GM23338 (cell line): ENCODE data around the gene R3HCC1L. TPM values are rescaled to one million over a fixed set of nuclear protein-coding genes. Genes with fewer than 3 reads are reported as not detected.

Experiments
- ATAC-seq: fragments of 200-7000 bp; cut with Tn5 transposase; 3 replicates; pipeline ENCODE4 v1.9.1; 2020
- DNase-seq: peaks from one replicate; pipeline ENCODE4 v3.0.0-alpha.2; 2015; ENCODE audit warnings: low spot score
- H2AFZ ChIP-seq: fragments of 200-600 bp; sonication (generic); 2 replicates; pipeline ENCODE4 v1.8.0; 2016; ENCODE audit warnings: antibody characterized with exemption, mild to moderate bottlenecking, moderate library complexity
- H3F3A ChIP-seq: fragments of 200-600 bp; sonication (generic); replicated peaks from 2 replicates; pipeline ENCODE4 v1.8.0; 2017; ENCODE audit warnings: antibody characterized with exemption, mixed run types, low read depth
- H3K27ac ChIP-seq: fragments of 200-600 bp; sonication (generic); 2 replicates; pipeline ENCODE4 v1.6.1; 2016; ENCODE audit warnings: low read depth
- H3K27me3 ChIP-seq: fragments of 200-600 bp; sonication (generic); 2 replicates; pipeline ENCODE4 v1.8.0; 2016; ENCODE audit warnings: mild to moderate bottlenecking, mixed run types, moderate library complexity; ENCODE audit not compliant: insufficient read depth
- H3K36me3 ChIP-seq: fragments of 200-600 bp; sonication (generic); 2 replicates; pipeline ENCODE4 v1.8.0; 2016; ENCODE audit warnings: mild to moderate bottlenecking; ENCODE audit not compliant: insufficient read depth
- H3K4me1 ChIP-seq: fragments of 200-600 bp; sonication (generic); 2 replicates; pipeline ENCODE4 v1.8.0; 2016; ENCODE audit warnings: mild to moderate bottlenecking, moderate library complexity; ENCODE audit not compliant: insufficient read depth
- H3K4me2 ChIP-seq: fragments of 200-600 bp; sonication (generic); 2 replicates; pipeline ENCODE4 v1.7.1; 2017; ENCODE audit warnings: mixed run types
- H3K4me3 ChIP-seq: fragments of 200-600 bp; sonication (generic); 2 replicates; pipeline ENCODE4 v1.6.1; 2016; ENCODE audit warnings: mixed run types
- H3K79me2 ChIP-seq: fragments of 200-600 bp; sonication (generic); replicated peaks from 2 replicates; pipeline ENCODE4 v1.8.0; 2017; ENCODE audit warnings: mild to moderate bottlenecking; ENCODE audit not compliant: insufficient read depth
- H3K9me2 ChIP-seq: fragments of 200-600 bp; sonication (generic); 2 replicates; pipeline ENCODE4 v1.8.0; 2017; ENCODE audit not compliant: insufficient read depth
- H4K20me1 ChIP-seq: fragments of 200-600 bp; sonication (generic); replicated peaks from 2 replicates; pipeline ENCODE4 v1.8.0; 2017; ENCODE audit warnings: mild to moderate bottlenecking; ENCODE audit not compliant: insufficient read depth
- H3K27ac Mint-ChIP-seq: 2 replicates; pipeline ENCODE4 v1.8.0; 2020; ENCODE audit warnings: inconsistent platforms, mild to moderate bottlenecking, moderate library complexity, mixed read lengths
- H3K27me3 Mint-ChIP-seq: 3 replicates; pipeline ENCODE4 v1.8.0; 2022; ENCODE audit warnings: low read depth, mild to moderate bottlenecking, moderate library complexity, mixed read lengths, inconsistent platforms; ENCODE audit not compliant: insufficient read depth, poor library complexity
- H3K36me3 Mint-ChIP-seq: 3 replicates; pipeline ENCODE4 v1.8.0; 2021; ENCODE audit warnings: low read depth, mild to moderate bottlenecking, inconsistent platforms, moderate library complexity, mixed read lengths
- H3K4me1 Mint-ChIP-seq: 3 replicates; pipeline ENCODE4 v1.8.0; 2020; ENCODE audit warnings: mild to moderate bottlenecking, inconsistent platforms, mixed read lengths
- H3K4me3 Mint-ChIP-seq: 3 replicates; pipeline ENCODE4 v1.8.0; 2021; ENCODE audit warnings: moderate library complexity, mild to moderate bottlenecking, inconsistent platforms, mixed read lengths
- H3K9me3 Mint-ChIP-seq: 3 replicates; pipeline ENCODE4 v1.8.0; 2020; ENCODE audit warnings: moderate library complexity, mild to moderate bottlenecking, inconsistent platforms, mixed read lengths
- CREB1 ChIP-seq: fragments of 250-450 bp; sonication (Bioruptor Pico); IDR thresholded peaks from 2 replicates; pipeline ENCODE4 v1.5.0; 2020; ENCODE audit warnings: low read depth, mild to moderate bottlenecking, moderate library complexity
- EZH2phosphoT487 ChIP-seq: fragments of 200-600 bp; sonication (generic); IDR thresholded peaks from one replicate; pipeline ENCODE4 v1.8.1; 2018; ENCODE audit warnings: antibody characterized with exemption; ENCODE audit not compliant: unreplicated experiment
- NANOG ChIP-seq: IDR thresholded peaks from 2 replicates; pipeline ENCODE4 v1.6.1; 2016; ENCODE audit warnings: antibody characterized with exemption, borderline replicate concordance
- STAT1 ChIP-seq: IDR thresholded peaks from one replicate; pipeline ENCODE4 v1.6.1; 2016; ENCODE audit warnings: antibody characterized with exemption; ENCODE audit not compliant: unreplicated experiment
- ZNF114 ChIP-seq: fragments of 250-450 bp; sonication (Bioruptor Pico); IDR thresholded peaks from 2 replicates; pipeline ENCODE4 v1.5.0; 2020; ENCODE audit warnings: mild to moderate bottlenecking, moderate library complexity
- polyA plus RNA-seq: library from polyadenylated mRNA; unstranded; fragments of >200 nt; fragmentation: Nextera tagmentation; extraction: Ambion mirVana; gene quantifications from 2 replicates; pipeline ENCODE4 v1.2.1, GENCODE V29; 2016
- total RNA-seq: library from RNA; depleted of rRNA; stranded (reverse); fragments of >200 nt; shearing (Covaris generic); gene quantifications from 2 replicates; pipeline ENCODE4 v1.2.3, GENCODE V29; 2014
- TF ChIP-seq, protein P1 (sequence below): IDR thresholded peaks from one replicate; pipeline ENCODE4 v1.6.1; 2018; ENCODE audit warnings: antibody characterized with exemption; ENCODE audit not compliant: unreplicated experiment
- TF ChIP-seq, protein P2 (sequence below): IDR thresholded peaks from 2 replicates; pipeline ENCODE4 v1.6.1; 2016; ENCODE audit warnings: antibody characterized with exemption

R3HCC1L gene
- total and polyA plus RNA-seq, 2 experiments from 2014 or later = 9.3 to 15.8 TPM

DNA sequence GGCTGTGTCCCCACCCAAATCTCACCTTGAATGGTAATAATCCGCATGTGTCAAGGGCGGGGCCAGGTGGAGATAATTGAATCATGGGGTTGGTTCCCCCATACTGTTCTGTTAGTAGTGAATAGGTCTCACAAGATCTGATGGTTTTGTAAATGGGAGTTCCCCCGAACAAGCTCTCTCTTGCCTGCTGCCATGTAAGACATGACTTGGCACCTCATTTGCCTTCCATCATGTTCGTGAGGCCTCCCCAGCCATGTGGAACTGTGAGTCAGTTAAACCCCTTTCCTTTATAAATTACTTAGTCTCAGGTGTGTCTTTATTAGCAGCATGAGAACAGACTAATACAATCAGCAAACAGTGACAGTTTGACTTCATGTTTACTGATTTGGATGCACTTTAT is 14.6 kb upstream of the R3HCC1L start (continued):
- TF ChIP-seq EZH2phosphoT487 (no peak), CREB1 (CRISPR knock-in tag) (no peak)
- TF ChIP-seq, protein P1, sequence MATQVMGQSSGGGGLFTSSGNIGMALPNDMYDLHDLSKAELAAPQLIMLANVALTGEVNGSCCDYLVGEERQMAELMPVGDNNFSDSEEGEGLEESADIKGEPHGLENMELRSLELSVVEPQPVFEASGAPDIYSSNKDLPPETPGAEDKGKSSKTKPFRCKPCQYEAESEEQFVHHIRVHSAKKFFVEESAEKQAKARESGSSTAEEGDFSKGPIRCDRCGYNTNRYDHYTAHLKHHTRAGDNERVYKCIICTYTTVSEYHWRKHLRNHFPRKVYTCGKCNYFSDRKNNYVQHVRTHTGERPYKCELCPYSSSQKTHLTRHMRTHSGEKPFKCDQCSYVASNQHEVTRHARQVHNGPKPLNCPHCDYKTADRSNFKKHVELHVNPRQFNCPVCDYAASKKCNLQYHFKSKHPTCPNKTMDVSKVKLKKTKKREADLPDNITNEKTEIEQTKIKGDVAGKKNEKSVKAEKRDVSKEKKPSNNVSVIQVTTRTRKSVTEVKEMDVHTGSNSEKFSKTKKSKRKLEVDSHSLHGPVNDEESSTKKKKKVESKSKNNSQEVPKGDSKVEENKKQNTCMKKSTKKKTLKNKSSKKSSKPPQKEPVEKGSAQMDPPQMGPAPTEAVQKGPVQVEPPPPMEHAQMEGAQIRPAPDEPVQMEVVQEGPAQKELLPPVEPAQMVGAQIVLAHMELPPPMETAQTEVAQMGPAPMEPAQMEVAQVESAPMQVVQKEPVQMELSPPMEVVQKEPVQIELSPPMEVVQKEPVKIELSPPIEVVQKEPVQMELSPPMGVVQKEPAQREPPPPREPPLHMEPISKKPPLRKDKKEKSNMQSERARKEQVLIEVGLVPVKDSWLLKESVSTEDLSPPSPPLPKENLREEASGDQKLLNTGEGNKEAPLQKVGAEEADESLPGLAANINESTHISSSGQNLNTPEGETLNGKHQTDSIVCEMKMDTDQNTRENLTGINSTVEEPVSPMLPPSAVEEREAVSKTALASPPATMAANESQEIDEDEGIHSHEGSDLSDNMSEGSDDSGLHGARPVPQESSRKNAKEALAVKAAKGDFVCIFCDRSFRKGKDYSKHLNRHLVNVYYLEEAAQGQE = no peak

- Mint-ChIP-seq H3K9me3 (peaks cover 22% of the 10 kb centered on the region), H3K36me3 (peaks cover 12% of the 10 kb centered on the region), H3K4me1 (peaks cover 7% of the 10 kb centered on the region; the same call in 2 of the 3 replicates), H3K4me3 (no peak overlapping the region), H3K27me3 (peaks cover 7% of the 10 kb centered on the region), H3K27ac (peak overlapping the region; percentile 66; the same call in 1 of the 2 replicates)
- no peak overlapping the region for H3K4me3 ChIP-seq
- no peaks in the 10 kb centered on the region for H3K79me2 ChIP-seq
- no peaks in the 10 kb centered on the region for H4K20me1 ChIP-seq
- H3K4me1 ChIP-seq = no peaks in the 10 kb centered on the region
- no peak for TF ChIP-seq NANOG
- TF ChIP-seq STAT1 = no peak
- TF ChIP-seq ZNF114 (CRISPR knock-in tag) = no peak
- TF ChIP-seq, protein P2, sequence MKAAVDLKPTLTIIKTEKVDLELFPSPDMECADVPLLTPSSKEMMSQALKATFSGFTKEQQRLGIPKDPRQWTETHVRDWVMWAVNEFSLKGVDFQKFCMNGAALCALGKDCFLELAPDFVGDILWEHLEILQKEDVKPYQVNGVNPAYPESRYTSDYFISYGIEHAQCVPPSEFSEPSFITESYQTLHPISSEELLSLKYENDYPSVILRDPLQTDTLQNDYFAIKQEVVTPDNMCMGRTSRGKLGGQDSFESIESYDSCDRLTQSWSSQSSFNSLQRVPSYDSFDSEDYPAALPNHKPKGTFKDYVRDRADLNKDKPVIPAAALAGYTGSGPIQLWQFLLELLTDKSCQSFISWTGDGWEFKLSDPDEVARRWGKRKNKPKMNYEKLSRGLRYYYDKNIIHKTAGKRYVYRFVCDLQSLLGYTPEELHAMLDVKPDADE = no peak
- no peak for TF ChIP-seq EZH2phosphoT487
- TF ChIP-seq, protein P1 = no peak
- no peaks in the 10 kb centered on the region for H3F3A ChIP-seq
- peak overlapping the region; percentile 83 for H2AFZ ChIP-seq
- DNase-seq (no peak), ATAC-seq (no peak)
- H3K4me2 ChIP-seq = no peak overlapping the region
- peaks cover 9% of the 10 kb centered on the region for H3K9me2 ChIP-seq
- H3K36me3 ChIP-seq = no peaks in the 10 kb centered on the region
- no peak overlapping the region for H3K27ac ChIP-seq
- H3K27me3 ChIP-seq = no peaks in the 10 kb centered on the region
Observed at GRCh38 chr10:98125940-98126631, 8.4 kb upstream of the R3HCC1L start.
